DOHH2 (cell line): ENCODE results near the gene ANLN.

ENCODE experiments used
- H3F3A ChIP-seq: fragments of 200-600 bp; sonication (generic), shearing (Covaris generic); 2 replicates; pipeline ENCODE4 v1.6.0; 2016; ENCODE audit warnings: antibody characterized with exemption, mild to moderate bottlenecking; ENCODE audit not compliant: control insufficient read depth, insufficient read depth
- H3K27ac ChIP-seq: fragments of 200-600 bp; sonication (generic); 2 replicates; pipeline ENCODE4 v1.5.1; 2014; ENCODE audit warnings: low read depth, mild to moderate bottlenecking, low read length, moderate library complexity
- H3K27me3 ChIP-seq: fragments of 200-600 bp; sonication (generic); 2 replicates; pipeline ENCODE4 v1.6.1; 2014; ENCODE audit warnings: mild to moderate bottlenecking, low read length, mixed read lengths; ENCODE audit not compliant: control insufficient read depth
- H3K36me3 ChIP-seq: fragments of 200-600 bp; sonication (generic); 2 replicates; pipeline ENCODE4 v1.6.1; 2014; ENCODE audit warnings: mild to moderate bottlenecking, low read length, moderate library complexity, mixed read lengths; ENCODE audit not compliant: control insufficient read depth
- H3K4me1 ChIP-seq: fragments of 200-600 bp; sonication (generic); 2 replicates; pipeline ENCODE4 v1.6.1; 2014; ENCODE audit warnings: mild to moderate bottlenecking, low read length, mixed read lengths; ENCODE audit not compliant: control insufficient read depth
- H3K4me2 ChIP-seq: fragments of 200-600 bp; sonication (generic); 2 replicates; pipeline ENCODE4 v1.6.0; 2014; ENCODE audit warnings: mild to moderate bottlenecking, low read length, moderate library complexity
- H3K4me3 ChIP-seq: fragments of 200-600 bp; sonication (generic); 2 replicates; pipeline ENCODE4 v1.5.1; 2014; ENCODE audit warnings: mild to moderate bottlenecking, low read length, mixed read lengths
- H3K79me2 ChIP-seq: fragments of 200-600 bp; sonication (generic); 2 replicates; pipeline ENCODE4 v1.6.1; 2014; ENCODE audit warnings: mild to moderate bottlenecking, low read length, mixed read lengths; ENCODE audit not compliant: control insufficient read depth
- H3K9me2 ChIP-seq: fragments of 200-600 bp; sonication (generic); replicated peaks from 2 replicates; pipeline ENCODE4 v1.6.1; 2014; ENCODE audit warnings: mild to moderate bottlenecking, low read length, mixed read lengths; ENCODE audit not compliant: control insufficient read depth
- H3K9me3 ChIP-seq: fragments of 200-600 bp; sonication (generic); 2 replicates; pipeline ENCODE4 v1.6.1; 2014; ENCODE audit warnings: antibody characterized with exemption, low read length, mixed read lengths; ENCODE audit not compliant: control insufficient read depth, insufficient read depth
- H4K20me1 ChIP-seq: fragments of 200-600 bp; sonication (generic); 2 replicates; pipeline ENCODE4 v1.6.0; 2014; ENCODE audit warnings: low read depth, mild to moderate bottlenecking, antibody characterized with exemption, low read length, moderate library complexity; ENCODE audit not compliant: control insufficient read depth, insufficient read depth
- EZH2phosphoT487 ChIP-seq: fragments of 200-600 bp; sonication (generic); IDR thresholded peaks from 2 replicates; pipeline ENCODE4 v1.6.1; 2017; ENCODE audit warnings: borderline replicate concordance, mild to moderate bottlenecking, antibody characterized with exemption, low read length, moderate library complexity, mixed read lengths
- TF ChIP-seq, protein P1 (sequence below): fragments of 200-600 bp; sonication (generic); IDR thresholded peaks from one replicate; pipeline ENCODE4 v1.5.1; 2014; ENCODE audit warnings: antibody characterized with exemption, mild to moderate bottlenecking, low read depth, low read length; ENCODE audit not compliant: poor library complexity, severe bottlenecking

Gene ANLN

DNA sequence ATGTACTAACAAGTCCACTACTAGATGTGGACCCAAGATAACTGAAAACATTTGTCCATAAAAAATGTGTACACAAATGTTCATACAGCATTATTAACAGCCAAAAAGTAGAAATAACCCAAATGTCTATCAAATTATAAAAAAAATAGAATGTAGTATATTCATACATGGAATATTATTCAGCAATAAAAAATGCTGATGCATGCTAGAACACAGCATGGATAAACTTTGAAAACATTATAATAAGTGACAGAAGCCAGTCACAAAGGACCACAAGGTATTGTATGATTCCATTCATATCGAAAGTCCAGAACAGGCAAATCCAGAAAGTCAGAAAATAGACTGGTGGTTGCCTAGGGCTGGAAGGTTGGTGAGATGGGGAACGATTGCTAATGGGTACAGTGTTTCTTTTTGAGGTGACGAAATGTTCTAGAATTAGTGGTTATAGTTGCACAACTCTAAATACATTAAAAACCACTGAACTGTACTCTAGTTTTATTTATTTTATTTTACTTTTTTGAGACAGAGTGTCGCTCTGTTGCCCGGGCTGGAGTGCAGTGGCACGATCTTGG, 43.3 kb upstream of the ANLN start:
- TF ChIP-seq, protein P1, sequence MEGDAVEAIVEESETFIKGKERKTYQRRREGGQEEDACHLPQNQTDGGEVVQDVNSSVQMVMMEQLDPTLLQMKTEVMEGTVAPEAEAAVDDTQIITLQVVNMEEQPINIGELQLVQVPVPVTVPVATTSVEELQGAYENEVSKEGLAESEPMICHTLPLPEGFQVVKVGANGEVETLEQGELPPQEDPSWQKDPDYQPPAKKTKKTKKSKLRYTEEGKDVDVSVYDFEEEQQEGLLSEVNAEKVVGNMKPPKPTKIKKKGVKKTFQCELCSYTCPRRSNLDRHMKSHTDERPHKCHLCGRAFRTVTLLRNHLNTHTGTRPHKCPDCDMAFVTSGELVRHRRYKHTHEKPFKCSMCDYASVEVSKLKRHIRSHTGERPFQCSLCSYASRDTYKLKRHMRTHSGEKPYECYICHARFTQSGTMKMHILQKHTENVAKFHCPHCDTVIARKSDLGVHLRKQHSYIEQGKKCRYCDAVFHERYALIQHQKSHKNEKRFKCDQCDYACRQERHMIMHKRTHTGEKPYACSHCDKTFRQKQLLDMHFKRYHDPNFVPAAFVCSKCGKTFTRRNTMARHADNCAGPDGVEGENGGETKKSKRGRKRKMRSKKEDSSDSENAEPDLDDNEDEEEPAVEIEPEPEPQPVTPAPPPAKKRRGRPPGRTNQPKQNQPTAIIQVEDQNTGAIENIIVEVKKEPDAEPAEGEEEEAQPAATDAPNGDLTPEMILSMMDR, result no peak
- TF ChIP-seq EZH2phosphoT487, result no peak
- Histone ChIP-seq H3K27me3 (peaks cover 13% of the 10 kb centered on the region), H3F3A (no peaks in the 10 kb centered on the region)

GRCh38 chr7:36348256-36348655, 41.4 kb upstream of the ANLN start:
- Histone ChIP-seq H3K9me2 (no peaks in the 10 kb centered on the region), H3K36me3 (no peaks in the 10 kb centered on the region), H3F3A (no peaks in the 10 kb centered on the region), H3K4me3 (no peak overlapping the region), H3K9me3 (no peaks in the 10 kb centered on the region), H4K20me1 (no peaks in the 10 kb centered on the region), H3K79me2 (no peaks in the 10 kb centered on the region), H3K27me3 (peaks cover 13% of the 10 kb centered on the region), H3K4me1 (no peaks in the 10 kb centered on the region), H3K4me2 (no peak overlapping the region), H3K27ac (no peak overlapping the region)
- TF ChIP-seq, protein P1, result no peak
- no peak for TF ChIP-seq EZH2phosphoT487

More for the DNA sequence above, 43.3 kb upstream of the ANLN start:
- no peaks in the 10 kb centered on the region for H3K79me2 ChIP-seq
- no peak overlapping the region for H3K4me2 ChIP-seq
- no peaks in the 10 kb centered on the region for H3K4me1 ChIP-seq
- H3K9me2 ChIP-seq, result no peaks in the 10 kb centered on the region
- no peak overlapping the region for H3K4me3 ChIP-seq
- no peak overlapping the region for H3K27ac ChIP-seq
- no peaks in the 10 kb centered on the region for H3K36me3 ChIP-seq
- H3K9me3 ChIP-seq, result no peaks in the 10 kb centered on the region
- H4K20me1 ChIP-seq, result no peaks in the 10 kb centered on the region

DNA sequence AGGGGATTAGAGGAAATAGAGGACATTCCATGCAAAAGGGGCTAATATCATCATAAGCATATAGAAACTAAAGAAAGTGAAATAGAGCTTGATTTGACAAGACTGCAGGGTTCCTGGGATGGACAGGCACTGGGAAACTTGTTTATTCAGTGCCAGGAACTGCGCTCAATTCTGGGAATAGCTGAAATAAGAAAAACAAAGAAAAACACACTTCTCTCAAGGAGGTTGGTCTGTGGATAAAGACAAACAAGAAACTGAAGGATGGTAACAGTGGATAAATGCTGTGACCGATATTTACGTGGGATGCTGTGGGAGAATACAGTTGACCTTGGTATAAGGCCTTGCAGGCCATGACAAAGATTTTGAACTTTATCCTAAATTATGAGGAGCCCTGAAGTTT, 40.9 kb upstream of the ANLN start:
- Histone ChIP-seq H3K4me3 (no peak overlapping the region), H3K79me2 (no peaks in the 10 kb centered on the region), H3K27me3 (peaks cover 13% of the 10 kb centered on the region), H4K20me1 (no peaks in the 10 kb centered on the region), H3K9me3 (no peaks in the 10 kb centered on the region), H3K9me2 (no peaks in the 10 kb centered on the region), H3F3A (no peaks in the 10 kb centered on the region), H3K4me1 (no peaks in the 10 kb centered on the region), H3K27ac (no peak overlapping the region), H3K36me3 (no peaks in the 10 kb centered on the region), H3K4me2 (no peak overlapping the region)
- TF ChIP-seq EZH2phosphoT487, result no peak
- TF ChIP-seq, protein P1, result no peak

DNA sequence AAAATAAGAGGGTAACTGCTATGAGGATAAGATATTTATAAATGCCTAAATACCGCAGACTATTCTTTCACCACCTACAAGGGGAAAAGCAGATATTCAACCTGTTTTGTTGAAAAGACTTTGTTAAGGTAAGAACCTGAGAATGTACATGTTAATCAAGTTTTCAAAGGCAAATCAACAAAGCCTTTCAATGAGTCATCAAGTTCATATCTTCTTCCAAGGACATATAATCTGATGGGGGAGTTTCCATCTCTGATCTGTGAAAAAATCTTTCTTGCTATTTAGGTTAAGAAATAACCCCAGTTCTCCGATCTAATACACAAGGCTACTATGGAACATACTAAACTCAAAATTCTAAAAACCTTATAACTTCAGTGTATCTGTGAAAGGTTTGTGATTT, 40.0 kb upstream of the ANLN start:
- TF ChIP-seq, protein P1, result no peak
- no peak for TF ChIP-seq EZH2phosphoT487
- no peak overlapping the region for H3K4me3 ChIP-seq
- H3K4me1 ChIP-seq, result no peaks in the 10 kb centered on the region
- H3K4me2 ChIP-seq, result no peak overlapping the region
- H3K36me3 ChIP-seq, result no peaks in the 10 kb centered on the region
- no peak overlapping the region for H3K27ac ChIP-seq
- H3K27me3 ChIP-seq, result peaks cover 8% of the 10 kb centered on the region
- no peaks in the 10 kb centered on the region for H3K9me3 ChIP-seq
- H4K20me1 ChIP-seq, result no peaks in the 10 kb centered on the region
- H3F3A ChIP-seq, result no peaks in the 10 kb centered on the region
- H3K9me2 ChIP-seq, result no peaks in the 10 kb centered on the region
- H3K79me2 ChIP-seq, result no peaks in the 10 kb centered on the region
